ENCODE results near the gene TCEAL1. TPM values are rescaled to one million over a fixed set of nuclear protein-coding genes. Genes with fewer than 3 reads are reported as not detected.
"Not testable (repeated sequence)": the region's sequence is repeated elsewhere in the genome, so short reads cannot be mapped to it uniquely, and the experiment has no call there.

The TCEAL1 gene
- total RNA-seq, 1 experiment from 2014 or later = 9.2 TPM

DNA sequence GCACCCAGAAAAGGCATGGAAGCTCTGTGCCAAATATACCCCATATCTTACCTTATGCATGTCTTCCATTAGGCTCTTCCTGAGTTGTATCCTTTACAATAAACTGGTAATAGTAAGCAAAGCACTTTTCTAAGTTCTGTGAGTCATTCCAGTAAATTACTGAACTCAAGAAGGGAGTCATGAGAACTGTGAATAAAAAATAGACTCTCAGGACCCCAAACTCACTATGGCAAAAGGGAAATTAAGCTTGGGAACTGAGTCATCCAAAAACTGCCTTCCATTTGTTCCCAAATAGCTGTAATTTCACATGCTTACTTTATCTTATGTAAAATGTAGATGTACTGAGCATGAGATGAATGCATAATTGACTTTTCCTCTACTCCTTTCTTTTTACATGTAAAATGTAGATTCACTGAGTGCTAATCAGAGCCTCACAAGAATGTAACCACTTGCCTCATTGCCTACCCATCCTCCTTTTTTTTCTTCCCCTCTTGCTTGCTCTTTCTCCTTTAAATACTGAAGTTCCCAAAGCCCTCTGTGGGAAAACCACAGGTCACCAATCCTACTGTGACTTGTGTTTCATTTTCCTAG is 12.9 kb upstream of the TCEAL1 start:
- DNase-seq = no peak
- Histone ChIP-seq H3K27me3 (ENCODE audit: control insufficient read depth, insufficient read depth, low read length) (no peaks in the 10 kb centered on the region), H3K36me3 (replicated peaks; ENCODE audit: control insufficient read depth, insufficient read depth, low read length) (no peaks in the 10 kb centered on the region)

GRCh38 chrX:103616676-103617186 is 12.0 kb upstream of the TCEAL1 start:
- Histone ChIP-seq H3K4me3 (ENCODE audit: insufficient read depth, low read depth, low read length) (no peak overlapping the region), H3K27me3 (ENCODE audit: control insufficient read depth, insufficient read depth, low read length) (no peaks in the 10 kb centered on the region), H3K36me3 (replicated peaks; ENCODE audit: control insufficient read depth, insufficient read depth, low read length) (no peaks in the 10 kb centered on the region)
- no peak for DNase-seq

More for the DNA sequence above, 12.9 kb upstream of the TCEAL1 start:
- no peak overlapping the region for H3K4me3 ChIP-seq (ENCODE audit: insufficient read depth, low read depth, low read length)

- no peak for DNase-seq
- H3K27me3 ChIP-seq (ENCODE audit: control insufficient read depth, insufficient read depth, low read length) = no peaks in the 10 kb centered on the region
- H3K4me3 ChIP-seq (ENCODE audit: insufficient read depth, low read depth, low read length) = no peak overlapping the region
- H3K36me3 ChIP-seq (replicated peaks; ENCODE audit: control insufficient read depth, insufficient read depth, low read length) = no peaks in the 10 kb centered on the region
These were observed 4.7 kb upstream of the TCEAL1 start for GRCh38 chrX:103624111-103624510.

- H3K36me3 ChIP-seq (replicated peaks; ENCODE audit: control insufficient read depth, insufficient read depth, low read length) = no peaks in the 10 kb centered on the region
- no peaks in the 10 kb centered on the region for H3K27me3 ChIP-seq (ENCODE audit: control insufficient read depth, insufficient read depth, low read length)
- no peak for DNase-seq
- no peak overlapping the region for H3K4me3 ChIP-seq (ENCODE audit: insufficient read depth, low read depth, low read length)
These were observed 1.9 kb upstream of the TCEAL1 start for GRCh38 chrX:103626855-103627254.

DNA sequence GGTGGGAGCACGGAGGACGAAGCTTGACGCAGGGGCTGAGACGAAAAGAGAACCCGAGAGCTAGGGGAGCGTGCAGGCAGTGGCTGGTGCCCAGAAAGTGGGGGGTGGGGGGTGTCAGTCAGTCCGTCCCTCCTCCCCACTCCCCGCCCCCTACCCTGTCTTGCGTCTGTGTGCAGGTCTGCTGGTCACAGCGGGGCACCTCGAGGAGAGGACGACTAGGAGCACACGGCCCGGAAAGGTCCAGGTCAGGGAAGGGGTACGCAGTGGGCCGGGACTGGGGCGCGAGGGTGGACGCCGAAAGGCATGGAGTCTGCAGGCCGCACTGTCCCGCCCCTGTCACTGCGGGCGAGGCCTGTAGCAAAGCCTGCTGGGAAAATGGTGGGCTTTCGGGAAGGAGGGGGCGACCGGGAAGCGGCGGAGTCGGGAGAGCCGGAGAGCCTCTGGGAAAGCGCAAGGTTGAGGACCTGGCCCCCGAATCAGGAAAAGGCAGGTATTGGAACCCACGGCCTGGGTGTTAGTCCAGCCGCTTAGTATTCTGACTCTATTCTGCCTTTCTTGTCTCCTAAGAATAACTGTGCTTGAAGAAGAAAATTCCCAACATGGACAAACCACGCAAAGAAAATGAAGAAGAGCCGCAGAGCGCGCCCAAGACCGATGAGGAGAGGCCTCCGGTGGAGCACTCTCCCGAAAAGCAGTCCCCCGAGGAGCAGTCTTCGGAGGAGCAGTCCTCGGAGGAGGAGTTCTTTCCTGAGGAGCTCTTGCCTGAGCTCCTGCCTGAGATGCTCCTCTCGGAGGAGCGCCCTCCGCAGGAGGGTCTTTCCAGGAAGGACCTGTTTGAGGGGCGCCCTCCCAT is 769 bp downstream of the TCEAL1 start:
- H3K36me3 ChIP-seq (replicated peaks; ENCODE audit: control insufficient read depth, insufficient read depth, low read length) = no peaks in the 10 kb centered on the region
- no peaks in the 10 kb centered on the region for H3K27me3 ChIP-seq (ENCODE audit: control insufficient read depth, insufficient read depth, low read length)
- peak; percentile 74 for DNase-seq
- H3K4me3 ChIP-seq (ENCODE audit: insufficient read depth, low read depth, low read length) = peak overlapping the region; percentile 86

DNA sequence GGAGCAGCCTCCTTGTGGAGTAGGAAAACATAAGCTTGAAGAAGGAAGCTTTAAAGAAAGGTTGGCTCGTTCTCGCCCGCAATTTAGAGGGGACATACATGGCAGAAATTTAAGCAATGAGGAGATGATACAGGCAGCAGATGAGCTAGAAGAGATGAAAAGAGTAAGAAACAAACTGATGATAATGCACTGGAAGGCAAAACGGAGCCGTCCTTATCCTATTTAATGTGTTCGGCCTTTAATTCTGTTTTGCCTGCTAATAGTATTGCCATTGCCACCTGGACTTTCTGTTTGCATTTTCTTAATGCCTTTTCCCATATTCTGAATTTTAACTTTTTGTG is 1.4 kb downstream of the TCEAL1 start:
- Histone ChIP-seq H3K4me3 (ENCODE audit: insufficient read depth, low read depth, low read length) (peak overlapping the region; percentile 86), H3K36me3 (replicated peaks; ENCODE audit: control insufficient read depth, insufficient read depth, low read length) (no peaks in the 10 kb centered on the region), H3K27me3 (ENCODE audit: control insufficient read depth, insufficient read depth, low read length) (no peaks in the 10 kb centered on the region)
- no peak for DNase-seq

DNA sequence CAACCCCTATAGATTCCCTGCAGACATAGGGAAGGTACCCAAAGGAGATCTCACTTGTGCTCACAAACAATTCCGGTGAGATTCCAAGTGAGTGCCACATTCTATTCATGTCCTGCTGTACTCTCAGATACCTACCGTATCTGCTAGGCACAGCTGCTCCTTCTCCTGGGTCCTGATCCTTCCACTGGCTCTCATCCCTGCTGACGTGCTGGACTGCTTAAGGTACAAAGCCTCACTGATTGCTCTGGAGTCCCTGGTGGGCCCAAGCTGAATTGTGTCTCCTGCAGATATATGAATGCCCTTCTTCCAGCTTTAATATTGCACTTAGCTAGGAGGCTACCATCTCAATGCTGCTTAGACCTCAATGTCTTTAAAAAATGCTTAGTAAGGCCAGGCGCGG is 2.4 kb downstream of the TCEAL1 start:
- Histone ChIP-seq H3K4me3 (ENCODE audit: insufficient read depth, low read depth, low read length) (no peak overlapping the region), H3K27me3 (ENCODE audit: control insufficient read depth, insufficient read depth, low read length) (no peaks in the 10 kb centered on the region), H3K36me3 (replicated peaks; ENCODE audit: control insufficient read depth, insufficient read depth, low read length) (no peaks in the 10 kb centered on the region)
- no peak for DNase-seq

DNA sequence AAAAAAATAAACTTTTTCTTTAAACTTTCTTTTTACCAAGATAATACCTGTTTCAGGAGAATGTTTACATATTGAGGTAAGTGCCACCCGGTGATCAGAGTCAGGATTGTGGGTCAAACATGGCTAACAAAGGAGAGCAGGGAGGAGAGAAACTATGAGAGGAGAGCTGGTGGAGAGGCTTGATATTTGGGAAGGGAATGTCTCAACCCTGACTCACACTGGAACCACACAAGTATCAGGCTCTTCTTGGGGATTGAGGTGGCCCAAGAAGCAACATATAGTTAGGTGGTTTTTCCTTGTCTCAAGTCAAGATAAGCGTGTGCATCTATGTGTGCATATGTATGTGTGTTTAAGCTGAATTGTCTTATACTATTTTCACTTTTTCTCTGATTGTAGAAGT is 6.7 kb downstream of the TCEAL1 start:
- DNase-seq = no peak
- no peak overlapping the region for H3K4me3 ChIP-seq (ENCODE audit: insufficient read depth, low read depth, low read length)
- H3K36me3 ChIP-seq (replicated peaks; ENCODE audit: control insufficient read depth, insufficient read depth, low read length) = no peaks in the 10 kb centered on the region
- H3K27me3 ChIP-seq (ENCODE audit: control insufficient read depth, insufficient read depth, low read length) = no peaks in the 10 kb centered on the region

GRCh38 chrX:103637604-103638338 is 9.0 kb downstream of the TCEAL1 start:
- Histone ChIP-seq H3K4me3 (ENCODE audit: insufficient read depth, low read depth, low read length) (no peak overlapping the region), H3K36me3 (replicated peaks; ENCODE audit: control insufficient read depth, insufficient read depth, low read length) (no peaks in the 10 kb centered on the region), H3K27me3 (ENCODE audit: control insufficient read depth, insufficient read depth, low read length) (no peaks in the 10 kb centered on the region)
- no peak for DNase-seq

- not testable (repeated sequence) for H3K4me3 ChIP-seq (ENCODE audit: insufficient read depth, low read depth, low read length); H3K27me3 ChIP-seq (ENCODE audit: control insufficient read depth, insufficient read depth, low read length); H3K36me3 ChIP-seq (replicated peaks; ENCODE audit: control insufficient read depth, insufficient read depth, low read length)
- DNase-seq = peak; percentile 26
These were observed 9.9 kb downstream of the TCEAL1 start for GRCh38 chrX:103638479-103639346.

DNA sequence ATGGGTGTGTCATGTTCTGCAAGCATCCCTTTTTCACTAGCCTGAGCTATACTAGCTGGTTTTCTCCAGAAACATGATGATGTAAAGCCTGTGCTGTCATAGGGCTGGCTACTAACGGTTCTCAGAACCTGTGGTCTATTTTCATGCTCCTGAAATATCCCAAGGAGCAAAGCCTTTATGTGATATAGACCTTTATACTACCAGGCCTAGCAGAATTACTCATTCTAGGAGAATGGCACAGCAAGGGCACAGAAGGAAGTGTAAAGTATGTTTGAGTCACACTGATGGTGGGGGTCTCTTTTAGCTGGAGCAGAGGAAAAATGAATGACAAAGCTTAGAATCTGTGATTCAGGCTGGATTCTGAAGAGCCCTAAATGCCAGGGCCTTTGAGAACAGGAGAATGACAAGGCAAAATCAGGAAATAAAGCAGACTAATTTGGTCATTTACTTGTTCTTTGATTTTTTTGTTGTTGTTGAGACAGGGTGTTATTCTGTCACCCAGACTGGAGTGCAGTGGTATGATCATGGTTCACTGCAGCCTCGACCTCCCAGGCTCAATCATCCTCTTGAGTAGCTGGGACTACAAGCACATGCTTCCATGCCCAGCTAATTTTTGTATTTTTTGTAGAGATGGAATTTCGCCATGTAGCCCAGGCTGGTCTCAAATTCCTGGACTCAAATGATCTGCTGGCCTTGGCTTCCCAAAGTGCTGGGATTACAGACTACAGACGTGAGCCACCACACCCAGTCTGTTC is 11.8 kb downstream of the TCEAL1 start:
- H3K36me3 ChIP-seq (replicated peaks; ENCODE audit: control insufficient read depth, insufficient read depth, low read length) = no peaks in the 10 kb centered on the region
- H3K27me3 ChIP-seq (ENCODE audit: control insufficient read depth, insufficient read depth, low read length) = no peaks in the 10 kb centered on the region
- H3K4me3 ChIP-seq (ENCODE audit: insufficient read depth, low read depth, low read length) = no peak overlapping the region
- DNase-seq = no peak

GRCh38 chrX:103644125-103644524 is 15.3 kb downstream of the TCEAL1 start:
- no peak overlapping the region for H3K4me3 ChIP-seq (ENCODE audit: insufficient read depth, low read depth, low read length)
- no peaks in the 10 kb centered on the region for H3K36me3 ChIP-seq (replicated peaks; ENCODE audit: control insufficient read depth, insufficient read depth, low read length)
- no peaks in the 10 kb centered on the region for H3K27me3 ChIP-seq (ENCODE audit: control insufficient read depth, insufficient read depth, low read length)
- no peak for DNase-seq

DNA sequence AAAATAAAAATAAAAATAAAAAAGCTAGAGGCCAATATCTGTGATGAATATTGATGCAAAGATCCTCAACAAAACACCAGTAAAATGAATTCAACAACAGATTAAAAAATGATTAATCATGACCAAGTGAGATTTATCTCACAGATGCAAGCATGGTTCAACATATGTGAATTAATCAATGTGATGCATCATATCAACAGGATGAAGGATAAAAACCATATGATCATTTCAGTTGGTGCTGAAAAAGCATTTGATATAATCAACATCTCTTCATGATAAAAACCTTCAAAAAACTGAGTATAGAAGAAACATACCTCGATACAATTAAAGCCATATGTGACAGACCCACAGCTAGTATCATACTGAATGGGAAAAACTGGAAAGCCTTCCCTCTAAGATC is 18.9 kb downstream of the TCEAL1 start:
- H3K4me3 ChIP-seq (ENCODE audit: insufficient read depth, low read depth, low read length) = no peak overlapping the region
- no peaks in the 10 kb centered on the region for H3K36me3 ChIP-seq (replicated peaks; ENCODE audit: control insufficient read depth, insufficient read depth, low read length)
- no peaks in the 10 kb centered on the region for H3K27me3 ChIP-seq (ENCODE audit: control insufficient read depth, insufficient read depth, low read length)
- DNase-seq = no peak
